Naive thymus-derived CD8-positive, alpha-beta T cell (primary cell): Measurements from ENCODE around the gene FAM209B. TPM values are rescaled to one million over a fixed set of nuclear protein-coding genes. Genes with fewer than 3 reads are reported as not detected.

ENCODE experiments used
- ATAC-seq, 2 donors: fragments of 150-1000 bp; cut with Tn5 transposase in 1 of 2; sonication (Bioruptor Pico), chemical (Tn5 transposase) in 1 of 2; 1 replicate in 1 of 2; 2 replicates in 1 of 2; pipeline ENCODE4 v1.10.0; 2021; ENCODE audit warnings: mild to moderate bottlenecking in 2 of 2, moderate library complexity in 2 of 2
- POLR2A ChIA-PET: fragments of 350-600 bp; sonication (Branson Sonifier 250); formaldehyde crosslinking; loops from one replicate; lab custom pipeline; 2021; ENCODE audit warnings: antibody characterized with exemption; lab: Charles Lee
- DNase-seq, 10 donors: peaks; one replicate each; pipeline versions ENCODE4 v3.0.0 to v3.0.0-alpha.2; 2020 to 2022
- H3K27ac Mint-ChIP-seq, 10 donors: one replicate each; pipeline ENCODE4 v1.8.0; 2020 to 2022; ENCODE audit warnings: mild to moderate bottlenecking in 10 of 10, mixed read lengths in 10 of 10, moderate library complexity in 4 of 10, inconsistent platforms in 1 of 10
- H3K27me3 Mint-ChIP-seq, 5 donors: one replicate each; pipeline ENCODE4 v1.8.0; 2021 to 2022; ENCODE audit warnings: mixed read lengths in 5 of 5
- H3K36me3 Mint-ChIP-seq, 3 donors: one replicate each; pipeline ENCODE4 v1.8.0; 2020 to 2022; ENCODE audit warnings: mixed read lengths in 3 of 3, mild to moderate bottlenecking in 2 of 3, inconsistent platforms in 1 of 3
- H3K4me1 Mint-ChIP-seq, 4 donors: one replicate each; pipeline ENCODE4 v1.8.0; 2021 to 2022; ENCODE audit warnings: mixed read lengths in 4 of 4
- H3K4me3 Mint-ChIP-seq, 10 donors: one replicate each; pipeline ENCODE4 v1.8.0; 2020 to 2022; ENCODE audit warnings: mild to moderate bottlenecking in 10 of 10, mixed read lengths in 10 of 10, moderate library complexity in 6 of 10, inconsistent platforms in 1 of 10
- H3K9me3 Mint-ChIP-seq, 9 donors: one replicate each; pipeline ENCODE4 v1.8.0; 2020 to 2022; ENCODE audit warnings: mixed read lengths in 9 of 9, mild to moderate bottlenecking in 3 of 9, inconsistent platforms in 1 of 9, moderate library complexity in 1 of 9
- polyA plus RNA-seq, 3 donors: library from polyadenylated mRNA; unstranded; fragments of 300-500 nt; fragmentation: Illumina TruSeq; gene quantifications; one replicate each; pipeline ENCODE4 v1.2.3, GENCODE V29; 2021
- total RNA-seq, 8 experiments: library from RNA in 2 of 8; stranded (reverse) in 2 of 8; gene quantifications; one replicate each; pipeline ENCODE4 v1.2.3 and lab custom pipeline; 2021 to 2026

Gene FAM209B
- total and polyA plus RNA-seq, 5 experiments from 2014 or later = 1.7 to 5.2 (median 4.4) TPM; not detected in 2

DNA sequence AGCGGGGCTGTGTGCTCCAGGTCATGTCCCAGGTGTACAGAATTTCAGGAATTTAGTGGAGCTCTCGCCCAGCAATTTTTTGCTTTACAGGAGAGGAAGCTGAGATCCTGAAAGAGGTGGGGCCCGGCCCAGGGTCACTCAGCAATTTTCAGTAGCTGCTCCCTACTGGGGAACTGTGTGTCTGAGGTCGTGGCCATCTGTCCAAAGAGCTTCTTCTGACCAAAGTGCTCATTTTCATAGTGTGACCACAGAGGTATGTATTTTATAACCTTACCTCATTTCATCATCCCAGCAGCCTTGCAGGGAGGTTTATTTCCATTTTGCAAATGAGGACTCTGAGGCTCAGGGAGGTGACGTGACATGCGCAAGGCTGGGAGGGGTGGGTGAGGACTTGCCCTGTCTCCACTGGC lies 46.3 kb downstream of the FAM209B start:
- Mint-ChIP-seq H3K4me1 (peaks cover 0 to 5% (median 0%) of the 10 kb centered on the region in 4 donors), H3K9me3 (no peaks in the 10 kb centered on the region), H3K36me3 (no peaks in the 10 kb centered on the region), H3K4me3 (peak overlapping the region in 1 of 10 donors; percentile 10), H3K27me3 (peaks cover 1 to 35% (median 26%) of the 10 kb centered on the region in 5 donors), H3K27ac (no peak overlapping the region)
- POLR2A ChIA-PET = no interaction called here
- DNase-seq (no peak), ATAC-seq (no peak)

DNA sequence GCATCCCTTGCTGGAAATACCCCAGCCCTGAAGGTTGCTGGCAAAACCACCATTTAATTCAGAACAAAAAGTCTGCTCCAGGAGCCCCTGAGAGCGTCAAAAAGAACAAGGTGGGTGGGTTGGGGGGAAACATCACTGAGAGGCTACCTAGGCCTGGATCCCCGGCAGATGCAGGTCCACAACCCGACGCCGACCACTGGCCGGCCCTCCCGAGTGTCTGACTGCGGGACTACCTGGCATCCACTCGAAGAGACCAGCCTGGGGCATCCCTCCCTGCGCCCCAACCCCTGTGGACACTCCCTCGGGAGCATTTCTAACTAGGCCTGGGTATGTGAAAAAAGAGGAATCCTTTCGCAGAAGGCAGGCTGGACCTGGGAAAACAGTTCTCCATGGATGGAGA lies 47.2 kb downstream of the FAM209B start:
- Mint-ChIP-seq H3K27ac (no peak overlapping the region), H3K9me3 (no peaks in the 10 kb centered on the region), H3K36me3 (no peaks in the 10 kb centered on the region), H3K4me1 (peaks cover 0 to 4% (median 0%) of the 10 kb centered on the region in 4 donors), H3K4me3 (no peak overlapping the region), H3K27me3 (peaks cover 1 to 27% (median 22%) of the 10 kb centered on the region in 5 donors)
- ATAC-seq (no peak), DNase-seq (no peak)
- POLR2A ChIA-PET = no interaction called here

DNA sequence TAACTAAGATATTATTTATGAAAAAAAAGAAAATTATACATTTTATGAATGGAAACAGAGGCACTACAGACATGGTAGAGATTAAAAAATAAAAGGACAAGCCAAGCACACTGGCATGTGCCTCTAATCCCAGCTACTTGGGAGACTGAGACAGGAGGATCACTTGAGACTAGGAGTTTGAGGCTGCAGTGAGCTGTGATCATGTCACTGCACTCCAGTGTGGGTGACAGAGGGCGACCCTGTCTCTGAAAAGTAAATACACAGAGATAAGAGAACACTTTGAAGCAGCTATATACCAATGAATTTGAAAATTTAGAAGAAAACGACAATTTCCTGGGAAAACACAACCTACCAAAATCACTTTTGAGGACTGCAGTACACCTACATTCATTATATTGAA lies 48.7 kb downstream of the FAM209B start:
- Mint-ChIP-seq H3K4me3 (no peak overlapping the region), H3K4me1 (no peaks in the 10 kb centered on the region), H3K27me3 (peaks cover 1 to 13% (median 11%) of the 10 kb centered on the region in 5 donors), H3K9me3 (no peaks in the 10 kb centered on the region), H3K27ac (no peak overlapping the region), H3K36me3 (no peaks in the 10 kb centered on the region)
- POLR2A ChIA-PET = no interaction called here
- ATAC-seq (no peak), DNase-seq (no peak)

DNA sequence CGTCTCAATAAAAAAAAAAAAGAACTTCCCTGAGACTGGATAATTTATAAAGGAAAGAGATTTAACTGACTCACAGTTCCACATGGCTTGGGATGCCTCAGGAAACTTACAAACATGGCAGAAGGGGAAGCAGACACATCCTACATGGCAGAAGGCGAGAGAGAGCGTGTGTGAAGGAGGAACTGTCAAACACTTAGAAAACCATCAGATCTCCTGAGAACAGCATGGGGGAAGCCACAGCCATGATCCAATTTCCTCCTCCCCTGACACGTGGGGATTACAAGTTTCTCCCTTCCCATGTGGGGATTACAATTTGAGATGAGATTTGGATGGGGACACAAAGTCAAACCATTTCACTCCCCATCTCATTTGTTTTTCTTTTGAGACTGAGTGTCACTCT lies 49.5 kb downstream of the FAM209B start:
- H3K27ac Mint-ChIP-seq = no peak overlapping the region
- no peaks in the 10 kb centered on the region for H3K36me3 Mint-ChIP-seq
- H3K27me3 Mint-ChIP-seq = peaks cover 1 to 13% (median 11%) of the 10 kb centered on the region in 5 donors
- no peaks in the 10 kb centered on the region for H3K4me1 Mint-ChIP-seq
- DNase-seq = no peak
- H3K4me3 Mint-ChIP-seq = no peak overlapping the region
- H3K9me3 Mint-ChIP-seq = no peaks in the 10 kb centered on the region
- no peak for ATAC-seq
- POLR2A ChIA-PET = no interaction called here

DNA sequence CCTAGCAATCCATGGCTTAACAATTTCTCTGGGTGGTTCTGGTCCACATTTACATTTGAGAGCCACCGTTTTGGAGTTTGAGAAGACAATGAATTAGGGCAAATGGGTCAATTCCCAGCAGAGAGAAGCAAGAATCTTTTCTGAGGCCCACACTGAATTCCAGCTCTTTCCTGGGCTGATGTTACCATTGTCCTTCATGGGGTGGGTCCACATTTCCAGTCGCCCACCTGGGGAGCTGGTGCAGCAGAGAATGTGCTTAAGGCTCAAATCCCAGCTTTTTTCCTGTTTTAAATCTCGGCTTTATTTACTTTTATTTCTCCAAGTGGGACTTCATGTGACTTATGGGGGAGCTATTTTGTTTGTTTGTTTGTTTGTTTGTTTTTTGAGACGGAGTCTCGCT lies 51.9 kb downstream of the FAM209B start:
- Mint-ChIP-seq H3K4me3 (no peak overlapping the region), H3K27me3 (peaks cover 1 to 19% (median 13%) of the 10 kb centered on the region in 5 donors), H3K27ac (no peak overlapping the region), H3K9me3 (no peaks in the 10 kb centered on the region), H3K4me1 (no peaks in the 10 kb centered on the region), H3K36me3 (no peaks in the 10 kb centered on the region)
- ATAC-seq (no peak), DNase-seq (no peak)
- POLR2A ChIA-PET = no interaction called here

Other genes starting within 250 kb of the FAM209B start
- gene FAM210B, start 174.3 kb upstream of the FAM209B start, total RNA-seq = 10 to 100 TPM; 25.2 to 27.8 TPM
- 10 to 100 TPM; 26.7 to 32.9 (median 27.8) TPM for gene FAM210B, start 174.3 kb upstream of the FAM209B start, polyA plus RNA-seq
- gene AURKA, start 141.0 kb upstream of the FAM209B start, total RNA-seq = 1 to 10 TPM in 1 of 2 experiments, under 1 TPM in 1; 0.85 to 1.3 TPM
- gene AURKA, start 141.0 kb upstream of the FAM209B start, polyA plus RNA-seq = under 1 TPM; 0.19 to 0.50 (median 0.44) TPM
- 10 to 100 TPM; 43.7 to 52.8 TPM for gene CSTF1, start 140.6 kb upstream of the FAM209B start, total RNA-seq
- gene CSTF1, start 140.6 kb upstream of the FAM209B start, polyA plus RNA-seq = 10 to 100 TPM; 27.2 to 33.3 (median 27.7) TPM
- gene CASS4, start 121.0 kb upstream of the FAM209B start, total RNA-seq = 10 to 100 TPM; 11.6 to 12.9 TPM
- gene CASS4, start 121.0 kb upstream of the FAM209B start, polyA plus RNA-seq = 10 to 100 TPM in 1 of 3 donors, 1 to 10 TPM in 2; 5.5 to 11.2 (median 7.1) TPM
- gene RTF2, start 64.6 kb upstream of the FAM209B start, total RNA-seq = 10 to 100 TPM; 65.1 to 69.0 TPM
- 100 to 1,000 TPM; 121 to 147 (median 138) TPM for gene RTF2, start 64.6 kb upstream of the FAM209B start, polyA plus RNA-seq
- gene FAM209A, start 8.5 kb upstream of the FAM209B start, total RNA-seq = 1 to 10 TPM; 7.5 to 7.9 TPM
- under 1 TPM in 2 of 3 donors, not detected in 1; 0.31 to 0.42 TPM for gene FAM209A, start 8.5 kb upstream of the FAM209B start, polyA plus RNA-seq
- gene TFAP2C, start 96.1 kb downstream of the FAM209B start, total RNA-seq = not detected
- not detected for gene TFAP2C, start 96.1 kb downstream of the FAM209B start, polyA plus RNA-seq